GM23338 (cell line): Measurements from ENCODE around the gene CYP24A1. TPM values are rescaled to one million over a fixed set of nuclear protein-coding genes. Genes with fewer than 3 reads are reported as not detected.

Experiments
- ATAC-seq: fragments of 200-7000 bp; cut with Tn5 transposase; 3 replicates; pipeline ENCODE4 v1.9.1; 2020
- DNase-seq: peaks from one replicate; pipeline ENCODE4 v3.0.0-alpha.2; 2015; ENCODE audit warnings: low spot score
- H2AFZ ChIP-seq: fragments of 200-600 bp; sonication (generic); 2 replicates; pipeline ENCODE4 v1.8.0; 2016; ENCODE audit warnings: antibody characterized with exemption, mild to moderate bottlenecking, moderate library complexity
- H3F3A ChIP-seq: fragments of 200-600 bp; sonication (generic); replicated peaks from 2 replicates; pipeline ENCODE4 v1.8.0; 2017; ENCODE audit warnings: antibody characterized with exemption, mixed run types, low read depth
- H3K27ac ChIP-seq: fragments of 200-600 bp; sonication (generic); 2 replicates; pipeline ENCODE4 v1.6.1; 2016; ENCODE audit warnings: low read depth
- H3K27me3 ChIP-seq: fragments of 200-600 bp; sonication (generic); 2 replicates; pipeline ENCODE4 v1.8.0; 2016; ENCODE audit warnings: mild to moderate bottlenecking, mixed run types, moderate library complexity; ENCODE audit not compliant: insufficient read depth
- H3K36me3 ChIP-seq: fragments of 200-600 bp; sonication (generic); 2 replicates; pipeline ENCODE4 v1.8.0; 2016; ENCODE audit warnings: mild to moderate bottlenecking; ENCODE audit not compliant: insufficient read depth
- H3K4me1 ChIP-seq: fragments of 200-600 bp; sonication (generic); 2 replicates; pipeline ENCODE4 v1.8.0; 2016; ENCODE audit warnings: mild to moderate bottlenecking, moderate library complexity; ENCODE audit not compliant: insufficient read depth
- H3K4me2 ChIP-seq: fragments of 200-600 bp; sonication (generic); 2 replicates; pipeline ENCODE4 v1.7.1; 2017; ENCODE audit warnings: mixed run types
- H3K4me3 ChIP-seq: fragments of 200-600 bp; sonication (generic); 2 replicates; pipeline ENCODE4 v1.6.1; 2016; ENCODE audit warnings: mixed run types
- H3K79me2 ChIP-seq: fragments of 200-600 bp; sonication (generic); replicated peaks from 2 replicates; pipeline ENCODE4 v1.8.0; 2017; ENCODE audit warnings: mild to moderate bottlenecking; ENCODE audit not compliant: insufficient read depth
- H3K9me2 ChIP-seq: fragments of 200-600 bp; sonication (generic); 2 replicates; pipeline ENCODE4 v1.8.0; 2017; ENCODE audit not compliant: insufficient read depth
- H4K20me1 ChIP-seq: fragments of 200-600 bp; sonication (generic); replicated peaks from 2 replicates; pipeline ENCODE4 v1.8.0; 2017; ENCODE audit warnings: mild to moderate bottlenecking; ENCODE audit not compliant: insufficient read depth
- H3K27ac Mint-ChIP-seq: 2 replicates; pipeline ENCODE4 v1.8.0; 2020; ENCODE audit warnings: inconsistent platforms, mild to moderate bottlenecking, moderate library complexity, mixed read lengths
- H3K27me3 Mint-ChIP-seq: 3 replicates; pipeline ENCODE4 v1.8.0; 2022; ENCODE audit warnings: low read depth, mild to moderate bottlenecking, moderate library complexity, mixed read lengths, inconsistent platforms; ENCODE audit not compliant: insufficient read depth, poor library complexity
- H3K36me3 Mint-ChIP-seq: 3 replicates; pipeline ENCODE4 v1.8.0; 2021; ENCODE audit warnings: low read depth, mild to moderate bottlenecking, inconsistent platforms, moderate library complexity, mixed read lengths
- H3K4me1 Mint-ChIP-seq: 3 replicates; pipeline ENCODE4 v1.8.0; 2020; ENCODE audit warnings: mild to moderate bottlenecking, inconsistent platforms, mixed read lengths
- H3K4me3 Mint-ChIP-seq: 3 replicates; pipeline ENCODE4 v1.8.0; 2021; ENCODE audit warnings: moderate library complexity, mild to moderate bottlenecking, inconsistent platforms, mixed read lengths
- H3K9me3 Mint-ChIP-seq: 3 replicates; pipeline ENCODE4 v1.8.0; 2020; ENCODE audit warnings: moderate library complexity, mild to moderate bottlenecking, inconsistent platforms, mixed read lengths
- CREB1 ChIP-seq: fragments of 250-450 bp; sonication (Bioruptor Pico); IDR thresholded peaks from 2 replicates; pipeline ENCODE4 v1.5.0; 2020; ENCODE audit warnings: low read depth, mild to moderate bottlenecking, moderate library complexity
- ETS1 ChIP-seq: IDR thresholded peaks from 2 replicates; pipeline ENCODE4 v1.6.1; 2016; ENCODE audit warnings: antibody characterized with exemption
- EZH2 ChIP-seq: fragments of 200-600 bp; sonication (generic); IDR thresholded peaks from one replicate; pipeline ENCODE4 v1.8.0; 2017; ENCODE audit warnings: antibody characterized with exemption, mild to moderate bottlenecking, low read depth; ENCODE audit not compliant: unreplicated experiment
- EZH2phosphoT487 ChIP-seq: fragments of 200-600 bp; sonication (generic); IDR thresholded peaks from one replicate; pipeline ENCODE4 v1.8.1; 2018; ENCODE audit warnings: antibody characterized with exemption; ENCODE audit not compliant: unreplicated experiment
- JUNB ChIP-seq: IDR thresholded peaks from one replicate; pipeline ENCODE4 v1.6.1; 2016; ENCODE audit warnings: antibody characterized with exemption; ENCODE audit not compliant: unreplicated experiment
- NANOG ChIP-seq: IDR thresholded peaks from 2 replicates; pipeline ENCODE4 v1.6.1; 2016; ENCODE audit warnings: antibody characterized with exemption, borderline replicate concordance
- POLR2AphosphoS5 ChIP-seq: IDR thresholded peaks from 2 replicates; pipeline ENCODE4 v1.6.1; 2016; ENCODE audit warnings: antibody characterized with exemption, low read depth
- REST ChIP-seq: IDR thresholded peaks from one replicate; pipeline ENCODE4 v1.6.1; 2018; ENCODE audit warnings: antibody characterized with exemption; ENCODE audit not compliant: unreplicated experiment
- STAT1 ChIP-seq: IDR thresholded peaks from one replicate; pipeline ENCODE4 v1.6.1; 2016; ENCODE audit warnings: antibody characterized with exemption; ENCODE audit not compliant: unreplicated experiment
- ZNF114 ChIP-seq: fragments of 250-450 bp; sonication (Bioruptor Pico); IDR thresholded peaks from 2 replicates; pipeline ENCODE4 v1.5.0; 2020; ENCODE audit warnings: mild to moderate bottlenecking, moderate library complexity
- polyA plus RNA-seq: library from polyadenylated mRNA; unstranded; fragments of >200 nt; fragmentation: Nextera tagmentation; extraction: Ambion mirVana; gene quantifications from 2 replicates; pipeline ENCODE4 v1.2.1, GENCODE V29; 2016
- total RNA-seq: library from RNA; depleted of rRNA; stranded (reverse); fragments of >200 nt; shearing (Covaris generic); gene quantifications from 2 replicates; pipeline ENCODE4 v1.2.3, GENCODE V29; 2014; rRNA removed

CYP24A1 gene
- total and polyA plus RNA-seq, 2 experiments from 2014 or later: 0.10 TPM; not detected in 1

DNA sequence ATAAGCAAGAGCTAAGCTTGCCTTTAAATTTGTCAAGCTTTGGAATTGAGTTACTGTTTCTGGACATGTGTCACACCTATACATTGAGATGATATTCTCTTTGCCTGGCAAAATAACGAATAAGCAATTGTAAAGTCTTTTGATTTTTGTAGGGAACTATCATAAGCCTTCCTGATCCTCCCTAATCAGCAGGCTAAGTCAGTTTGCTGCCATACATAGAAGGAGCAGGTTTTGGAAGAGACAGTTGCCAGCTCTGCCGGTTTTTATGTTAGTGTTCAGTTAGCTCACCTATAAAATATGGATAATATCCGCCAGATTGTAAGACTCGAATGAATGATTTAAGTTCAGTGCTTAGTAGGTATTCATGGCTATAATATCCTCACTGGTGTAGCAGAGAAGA, 69.0 kb downstream of the CYP24A1 start (continued):
- TF ChIP-seq ETS1 (no peak), POLR2AphosphoS5 (no peak)

GRCh38 chr20:54103762-54104600, 69.8 kb downstream of the CYP24A1 start:
- no peak overlapping the region for H3K27ac Mint-ChIP-seq
- no peak overlapping the region for H2AFZ ChIP-seq
- no peaks in the 10 kb centered on the region for H3F3A ChIP-seq
- H3K27ac ChIP-seq: no peak overlapping the region
- no peaks in the 10 kb centered on the region for H3K9me2 ChIP-seq
- H3K4me1 Mint-ChIP-seq: peaks cover 5% of the 10 kb centered on the region; the same call in 2 of the 3 replicates
- H4K20me1 ChIP-seq: no peaks in the 10 kb centered on the region
- peaks cover 5% of the 10 kb centered on the region for H3K27me3 Mint-ChIP-seq
- TF ChIP-seq POLR2AphosphoS5: no peak
- no peak for TF ChIP-seq EZH2
- no peak for TF ChIP-seq EZH2phosphoT487
- TF ChIP-seq NANOG: no peak
- no peak for TF ChIP-seq JUNB
- TF ChIP-seq REST: no peak
- TF ChIP-seq STAT1: no peak
- no peak for TF ChIP-seq CREB1 (CRISPR knock-in tag)
- TF ChIP-seq ZNF114 (CRISPR knock-in tag): no peak
- H3K36me3 Mint-ChIP-seq: no peaks in the 10 kb centered on the region
- no peaks in the 10 kb centered on the region for H3K36me3 ChIP-seq
- H3K4me1 ChIP-seq: no peaks in the 10 kb centered on the region
- DNase-seq: no peak
- H3K4me3 ChIP-seq: no peak overlapping the region
- no peak overlapping the region for H3K4me3 Mint-ChIP-seq
- no peak overlapping the region for H3K4me2 ChIP-seq
- no peaks in the 10 kb centered on the region for H3K27me3 ChIP-seq
- no peak for ATAC-seq
- H3K79me2 ChIP-seq: no peaks in the 10 kb centered on the region
- H3K9me3 Mint-ChIP-seq: no peaks in the 10 kb centered on the region

Other genes starting within 250 kb of the CYP24A1 start
- 0.17 TPM in 1 of 2 replicates, not detected in the other for gene BCAS1, start 103.4 kb downstream of the CYP24A1 start, total RNA-seq
- gene BCAS1, start 103.4 kb downstream of the CYP24A1 start, polyA plus RNA-seq: 0.17 and 0.19 TPM in 2 replicates
- 105 and 196 TPM in 2 replicates for gene PFDN4, start 34.1 kb upstream of the CYP24A1 start, total RNA-seq
- gene PFDN4, start 34.1 kb upstream of the CYP24A1 start, polyA plus RNA-seq: 477 and 584 TPM in 2 replicates